GM21381 (cell line): Measurements from ENCODE around the gene CCDC88C.
A peak's percentile ranks its signal among the peaks of the same experiment; 100 is the strongest.
"Not testable (repeated sequence)": the region's sequence is repeated elsewhere in the genome, so short reads cannot be mapped to it uniquely, and the experiment has no call there.

ENCODE experiments used
- ATAC-seq: cut with Tn5 transposase; IDR thresholded peaks from one replicate; pipeline ENCODE4 v1.9.1; 2021; ENCODE audit warnings: mild to moderate bottlenecking, moderate library complexity; ENCODE audit not compliant: unreplicated experiment

Gene CCDC88C

DNA sequence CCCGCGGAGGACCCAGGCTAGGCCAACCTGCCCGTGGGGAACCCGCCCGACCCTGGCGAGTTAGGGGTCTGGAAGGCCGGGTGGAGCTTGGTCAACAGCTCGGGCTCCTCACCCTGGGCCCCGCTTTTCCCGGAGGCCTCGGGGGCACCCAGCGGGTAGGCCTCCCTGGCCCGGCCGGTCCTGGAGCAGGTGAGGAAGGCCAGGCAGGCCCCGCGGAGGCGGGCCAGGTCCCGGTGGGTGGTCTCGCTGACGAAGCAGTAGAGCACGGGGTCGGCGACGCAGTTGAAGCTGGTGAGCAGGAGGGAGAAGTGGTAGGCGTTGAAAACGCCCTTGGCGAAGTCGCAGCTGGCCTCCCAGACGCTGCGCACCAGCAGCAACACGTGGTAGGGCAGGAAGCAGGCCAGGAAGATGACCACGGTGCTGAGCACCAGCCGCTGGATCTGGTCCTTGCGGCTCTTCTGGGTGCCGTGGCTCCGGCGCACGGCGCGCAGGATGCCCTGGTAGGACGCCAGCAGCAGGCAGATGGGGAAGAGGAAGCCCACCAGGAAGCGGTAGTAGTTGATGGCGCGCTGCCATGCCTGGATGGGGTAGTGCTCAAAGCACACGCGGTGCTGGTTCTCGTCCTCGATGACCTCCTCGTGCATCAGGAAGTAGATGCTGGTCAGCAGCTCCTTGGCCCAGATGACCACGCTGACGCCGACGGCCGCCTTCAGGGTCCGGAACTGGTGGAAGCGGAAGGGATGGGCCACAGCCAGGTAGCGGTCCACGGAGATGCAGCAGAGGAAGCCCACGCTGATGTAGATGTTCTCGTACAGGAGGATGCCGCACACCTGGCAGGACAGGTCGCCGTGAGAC lies 183.5 kb downstream of the CCDC88C start:
- ATAC-seq: no peak

GRCh38 chr14:91232603-91233002 lies 185.0 kb downstream of the CCDC88C start:
- no peak for ATAC-seq

DNA sequence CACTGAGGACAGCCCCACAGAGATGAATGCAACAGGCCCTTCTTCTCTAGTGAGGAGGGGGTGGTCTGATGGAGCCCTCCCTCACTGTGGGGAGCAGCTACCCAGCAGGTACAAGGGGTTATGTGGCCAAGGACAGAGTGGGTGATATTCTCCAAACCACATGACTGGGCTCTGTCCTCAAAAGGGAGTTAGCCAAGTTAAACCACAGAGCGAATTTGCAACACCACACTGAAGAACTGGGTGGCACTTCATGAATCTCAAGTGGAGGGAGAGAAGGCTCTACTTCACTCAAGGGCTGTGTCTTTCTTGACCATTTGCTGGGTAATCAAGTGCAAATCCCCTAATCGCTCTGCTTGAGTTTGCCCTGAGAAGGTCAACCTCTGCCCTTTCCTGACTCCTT lies 185.6 kb downstream of the CCDC88C start:
- ATAC-seq: no peak

DNA sequence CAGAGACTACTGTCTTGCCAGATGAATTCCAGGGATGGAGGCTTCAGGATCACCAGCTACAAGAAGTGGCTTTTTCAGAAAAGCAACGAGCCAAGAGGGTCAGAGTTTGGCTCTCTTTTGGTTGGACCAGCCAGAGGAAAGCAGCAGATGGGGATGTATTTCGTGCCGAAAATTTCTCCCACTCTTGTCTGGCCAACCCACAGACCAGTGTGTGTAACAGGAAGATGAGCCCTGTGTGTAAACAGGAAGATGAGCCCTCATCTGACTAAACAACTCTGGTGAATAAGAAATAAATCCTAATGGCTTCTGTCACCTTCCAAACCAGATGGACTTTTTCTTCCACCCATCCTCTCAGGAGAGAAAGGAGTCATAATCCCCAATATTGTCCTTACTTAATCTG lies 186.2 kb downstream of the CCDC88C start:
- no peak for ATAC-seq

GRCh38 chr14:91230397-91231035 lies 187.1 kb downstream of the CCDC88C start:
- no peak for ATAC-seq

DNA sequence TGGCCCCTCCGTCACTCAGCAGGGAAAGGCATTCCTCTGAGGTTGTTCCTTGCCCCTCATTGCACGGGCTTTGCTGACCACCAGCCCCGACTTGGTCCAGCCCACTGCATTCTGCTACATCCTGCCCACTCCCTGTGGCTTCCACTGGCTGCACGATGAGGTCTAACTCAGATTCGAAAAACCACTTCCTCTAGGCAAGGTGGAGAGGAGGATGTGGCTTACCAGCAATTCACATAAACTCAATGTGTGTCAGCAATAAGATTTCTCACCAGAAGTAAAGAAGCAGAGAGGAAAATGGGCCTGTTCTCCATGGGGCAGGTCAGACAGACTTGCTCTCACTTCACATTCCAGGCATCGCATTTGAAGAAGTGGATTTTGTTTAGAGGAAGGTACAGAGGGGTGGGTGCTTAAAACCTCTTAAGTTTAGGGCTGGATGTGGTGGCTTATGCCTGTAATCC lies 187.8 kb downstream of the CCDC88C start:
- peak; percentile 65 for ATAC-seq

- no peak for ATAC-seq
Measured at GRCh38 chr14:91229005-91229382, 188.6 kb downstream of the CCDC88C start.

DNA sequence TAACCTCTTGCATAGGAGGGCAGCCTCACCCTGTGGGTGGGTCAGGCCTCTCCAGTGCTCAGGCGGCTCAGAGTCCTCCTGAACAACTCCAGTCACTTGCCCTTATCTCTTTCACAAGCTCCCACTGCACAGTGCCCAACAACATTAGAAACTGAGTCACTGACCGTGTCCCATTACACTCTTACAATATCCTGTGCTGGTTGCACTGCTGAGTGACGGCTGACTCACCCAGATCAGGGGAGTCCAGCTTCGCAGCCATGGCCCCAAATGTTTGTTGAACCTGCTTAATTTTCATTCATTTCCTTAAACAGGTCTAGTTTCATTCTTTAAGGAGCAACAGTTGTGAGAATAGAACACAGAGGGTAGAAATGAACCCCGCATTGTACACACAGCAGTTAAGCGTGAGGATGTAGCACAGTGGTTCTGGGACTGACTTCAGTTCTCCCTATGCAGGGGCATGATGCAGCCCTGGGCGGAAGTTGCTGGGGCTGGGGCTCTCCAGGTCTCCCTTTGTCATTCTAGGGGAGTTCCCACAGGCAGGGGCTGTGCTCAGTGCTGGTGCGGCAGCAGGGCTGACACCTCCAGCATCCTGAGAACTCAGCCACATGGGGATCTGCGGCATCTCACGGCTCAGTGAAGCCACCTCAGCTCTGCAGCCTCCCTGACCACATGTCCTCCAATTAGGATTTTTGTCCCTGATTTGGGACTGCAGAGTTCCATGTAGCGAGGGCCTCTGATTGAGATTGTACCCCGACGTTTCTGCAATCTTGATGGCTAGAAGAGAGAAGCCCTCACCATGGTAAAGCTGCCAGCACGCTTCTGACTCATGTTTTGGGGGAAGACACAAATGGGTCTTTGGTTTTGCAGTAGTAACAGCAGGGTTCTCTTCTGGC lies 189.3 kb downstream of the CCDC88C start:
- ATAC-seq: peak; percentile 80

- ATAC-seq: no peak
Measured at GRCh38 chr14:91227183-91227628, 190.4 kb downstream of the CCDC88C start.

GRCh38 chr14:91226360-91226759 lies 191.3 kb downstream of the CCDC88C start:
- not testable (repeated sequence) for ATAC-seq

DNA sequence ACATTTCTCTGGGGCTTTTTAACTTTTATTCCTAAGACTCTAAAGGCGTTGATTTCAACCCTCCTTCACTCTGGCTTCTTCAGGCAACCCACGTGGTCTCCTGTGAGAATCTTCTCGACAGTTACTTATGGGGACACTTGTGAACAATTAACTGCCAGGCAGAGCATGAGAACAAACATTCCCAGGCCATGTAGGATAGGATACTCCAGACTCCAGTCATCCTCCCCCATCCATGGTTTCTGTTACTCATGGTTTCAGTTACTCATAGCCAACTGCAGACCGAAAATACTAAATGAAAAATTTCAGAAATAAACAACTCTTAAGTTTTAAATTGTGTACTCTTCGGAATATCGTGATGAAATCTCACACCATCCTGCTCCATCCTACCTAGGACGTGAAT lies 192.6 kb downstream of the CCDC88C start:
- no peak for ATAC-seq

GRCh38 chr14:91223028-91223783 lies 194.4 kb downstream of the CCDC88C start:
- no peak for ATAC-seq
